Upper lobe of left lung (tissue), 4 donors: Measurements from ENCODE around the gene SLC9A5.

Source experiments
- POLR2A ChIP-seq, 4 donors: fragments of 450-650 bp; IDR thresholded peaks; one replicate each; pipeline ENCODE4 v1.5.1; 2016 to 2017; ENCODE audit warnings: antibody characterized with exemption in 4 of 4, mild to moderate bottlenecking in 2 of 4
- POLR2AphosphoS5 ChIP-seq, 2 donors: sonication (generic); formaldehyde crosslinking; IDR thresholded peaks; one replicate each; pipeline ENCODE4 v1.5.1; 2017; ENCODE audit warnings: antibody characterized with exemption in 2 of 2
- TF ChIP-seq, protein P1 (sequence below), 6 experiments: fragments of 450-650 bp in 4 of 6; fragments of 200-600 bp in 2 of 6; sonication (generic) in 2 of 6; IDR thresholded peaks; one replicate each; pipeline ENCODE4 v1.5.1; 2016 to 2019; ENCODE audit warnings: antibody characterized with exemption in 6 of 6

- TF ChIP-seq, protein P1, sequence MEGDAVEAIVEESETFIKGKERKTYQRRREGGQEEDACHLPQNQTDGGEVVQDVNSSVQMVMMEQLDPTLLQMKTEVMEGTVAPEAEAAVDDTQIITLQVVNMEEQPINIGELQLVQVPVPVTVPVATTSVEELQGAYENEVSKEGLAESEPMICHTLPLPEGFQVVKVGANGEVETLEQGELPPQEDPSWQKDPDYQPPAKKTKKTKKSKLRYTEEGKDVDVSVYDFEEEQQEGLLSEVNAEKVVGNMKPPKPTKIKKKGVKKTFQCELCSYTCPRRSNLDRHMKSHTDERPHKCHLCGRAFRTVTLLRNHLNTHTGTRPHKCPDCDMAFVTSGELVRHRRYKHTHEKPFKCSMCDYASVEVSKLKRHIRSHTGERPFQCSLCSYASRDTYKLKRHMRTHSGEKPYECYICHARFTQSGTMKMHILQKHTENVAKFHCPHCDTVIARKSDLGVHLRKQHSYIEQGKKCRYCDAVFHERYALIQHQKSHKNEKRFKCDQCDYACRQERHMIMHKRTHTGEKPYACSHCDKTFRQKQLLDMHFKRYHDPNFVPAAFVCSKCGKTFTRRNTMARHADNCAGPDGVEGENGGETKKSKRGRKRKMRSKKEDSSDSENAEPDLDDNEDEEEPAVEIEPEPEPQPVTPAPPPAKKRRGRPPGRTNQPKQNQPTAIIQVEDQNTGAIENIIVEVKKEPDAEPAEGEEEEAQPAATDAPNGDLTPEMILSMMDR (IDR thresholded peaks at IDR 0.05) = no peak
- TF ChIP-seq POLR2AphosphoS5 (IDR thresholded peaks at IDR 0.05) (no peak), POLR2A (IDR thresholded peaks at IDR 0.05) (no peak)
These were observed 52.5 kb downstream of the SLC9A5 start for GRCh38 chr16:67301080-67301782.
